ENCODE results near the gene CDC23.

GRCh38 chr5:138240650-138241385 lies 27.7 kb upstream of the CDC23 start:
- no peak for TF ChIP-seq CTCF (IDR thresholded peaks at IDR 0.05)
- TF ChIP-seq POLR2A (IDR thresholded peaks at IDR 0.05): no peak
